Gastrocnemius medialis (tissue), 4 donors: ENCODE results near the gene CCDC17. TPM values are rescaled to one million over a fixed set of nuclear protein-coding genes. Genes with fewer than 3 reads are reported as not detected.

ENCODE experiments used
- ATAC-seq, 2 donors: fragments of 150-250 bp; one replicate each; pipeline ENCODE4 v1.9.1; 2016
- DNase-seq, 2 donors: peaks; one replicate each; pipeline ENCODE4 v3.0.0-alpha.2; 2019
- H3K27ac ChIP-seq, 4 donors: fragments of 200-600 bp; sonication (generic); 1 replicate in 1 of 4; 2 replicates in 3 of 4; pipeline ENCODE4 v1.5.1; 2016 to 2018; ENCODE audit warnings: mild to moderate bottlenecking in 2 of 4, moderate library complexity in 1 of 4
- H3K27me3 ChIP-seq, 3 donors: fragments of 200-600 bp; sonication (generic) in 2 of 3; 1 replicate in 1 of 3; 2 replicates in 2 of 3; pipeline versions ENCODE4 v1.5.1 to v1.6.0; 2016 to 2019; ENCODE audit warnings: mild to moderate bottlenecking in 1 of 3, moderate library complexity in 1 of 3
- H3K36me3 ChIP-seq, 2 donors: fragments of 200-600 bp; sonication (generic) in 1 of 2; one replicate each; pipeline ENCODE4 v1.5.1; 2017 to 2018
- H3K4me1 ChIP-seq, 2 donors: fragments of 200-600 bp; sonication (generic) in 1 of 2; one replicate each; pipeline ENCODE4 v1.5.1; 2016 to 2017; ENCODE audit warnings: mild to moderate bottlenecking in 2 of 2
- H3K4me3 ChIP-seq, 4 donors: fragments of 200-600 bp; sonication (generic) in 3 of 4; 1 replicate in 1 of 4; 2 replicates in 3 of 4; pipeline ENCODE4 v1.5.1; 2016 to 2019; ENCODE audit warnings: mild to moderate bottlenecking in 2 of 4
- H3K9me3 ChIP-seq, 3 donors: fragments of 200-600 bp; sonication (generic) in 2 of 3; 1 replicate in 1 of 3; 2 replicates in 2 of 3; pipeline ENCODE4 v1.5.1; 2016 to 2019
- POLR2A ChIP-seq, 2 donors: fragments of 450-650 bp; IDR thresholded peaks; one replicate each; pipeline ENCODE4 v1.6.1; 2017; ENCODE audit warnings: antibody characterized with exemption in 2 of 2, mild to moderate bottlenecking in 2 of 2, moderate library complexity in 2 of 2
- in situ Hi-C, 4 donors: fragments of 200-750 bp; cut with MboI; loops; one replicate each; pipeline versions ENCODE4 v1.15.0 to v1.8.0; 2017; ENCODE audit warnings: low sequenced_read_pairs in 4 of 4
- intact Hi-C: fragments of 100-400 bp; cut with DNase I; formaldehyde crosslinking; loops from one replicate; pipeline ENCODE4 v1.15.1; 2023; ENCODE audit warnings: low total_unique reads
- total RNA-seq, 4 donors: library from RNA; depleted of rRNA; stranded (reverse); fragments of >200 nt; gene quantifications; one replicate each; pipeline versions ENCODE4 v1.1.0 to v1.2.3, GENCODE V29; 2016
- TF ChIP-seq, protein P1 (sequence below), 5 experiments: fragments of 450-650 bp in 3 of 5; fragments of 200-600 bp in 2 of 5; sonication (generic) in 2 of 5; IDR thresholded peaks in 4 of 5; conservative IDR thresholded peaks in 1 of 5; 1 replicate in 4 of 5; 2 replicates in 1 of 5; pipeline ENCODE4 v1.5.1; 2016 to 2019; ENCODE audit warnings: antibody characterized with exemption in 5 of 5, mild to moderate bottlenecking in 3 of 5, moderate library complexity in 3 of 5

CCDC17 gene
- total RNA-seq, 4 donors from 2014 or later: 0.12 to 6.9 (median 0.60) TPM

DNA sequence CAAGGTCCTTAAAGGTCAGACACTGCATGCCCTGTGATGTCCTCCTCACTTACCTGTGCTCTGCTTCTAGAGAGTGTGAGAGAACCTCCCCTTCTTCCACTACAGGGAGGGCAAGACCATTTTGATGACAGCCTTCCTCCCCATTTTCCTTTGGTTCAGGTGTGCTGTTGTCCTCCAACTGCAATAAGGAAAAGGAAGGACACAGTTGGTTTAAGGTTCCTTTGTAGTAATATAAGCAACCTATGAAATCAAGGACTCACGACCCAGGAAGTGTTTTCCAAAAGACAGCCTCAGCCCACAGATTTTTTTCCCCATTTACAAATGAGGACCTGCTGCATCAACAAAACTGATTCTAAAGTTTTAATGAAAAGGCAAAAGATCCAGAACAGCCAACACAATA lies 6.6 kb upstream of the CCDC17 start:
- peak overlapping the region in 1 of 4 donors; percentile 21 for H3K27ac ChIP-seq
- H3K4me3 ChIP-seq: no peak overlapping the region
- TF ChIP-seq, protein P1, sequence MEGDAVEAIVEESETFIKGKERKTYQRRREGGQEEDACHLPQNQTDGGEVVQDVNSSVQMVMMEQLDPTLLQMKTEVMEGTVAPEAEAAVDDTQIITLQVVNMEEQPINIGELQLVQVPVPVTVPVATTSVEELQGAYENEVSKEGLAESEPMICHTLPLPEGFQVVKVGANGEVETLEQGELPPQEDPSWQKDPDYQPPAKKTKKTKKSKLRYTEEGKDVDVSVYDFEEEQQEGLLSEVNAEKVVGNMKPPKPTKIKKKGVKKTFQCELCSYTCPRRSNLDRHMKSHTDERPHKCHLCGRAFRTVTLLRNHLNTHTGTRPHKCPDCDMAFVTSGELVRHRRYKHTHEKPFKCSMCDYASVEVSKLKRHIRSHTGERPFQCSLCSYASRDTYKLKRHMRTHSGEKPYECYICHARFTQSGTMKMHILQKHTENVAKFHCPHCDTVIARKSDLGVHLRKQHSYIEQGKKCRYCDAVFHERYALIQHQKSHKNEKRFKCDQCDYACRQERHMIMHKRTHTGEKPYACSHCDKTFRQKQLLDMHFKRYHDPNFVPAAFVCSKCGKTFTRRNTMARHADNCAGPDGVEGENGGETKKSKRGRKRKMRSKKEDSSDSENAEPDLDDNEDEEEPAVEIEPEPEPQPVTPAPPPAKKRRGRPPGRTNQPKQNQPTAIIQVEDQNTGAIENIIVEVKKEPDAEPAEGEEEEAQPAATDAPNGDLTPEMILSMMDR (IDR thresholded peaks at IDR 0.05 in 4 of 5, conservative IDR thresholded peaks at IDR 0.05 in 1 of 5): no peak
- TF ChIP-seq POLR2A (IDR thresholded peaks at IDR 0.05): no peak
- no peaks in the 10 kb centered on the region for H3K4me1 ChIP-seq
- ATAC-seq (no peak), DNase-seq (no peak)
- H3K9me3 ChIP-seq: no peaks in the 10 kb centered on the region
- H3K36me3 ChIP-seq: peaks cover 8 to 97% of the 10 kb centered on the region in 2 donors
- no peaks in the 10 kb centered on the region for H3K27me3 ChIP-seq
- intact Hi-C loops (no loop called here), in situ Hi-C loops (no loop called here)

DNA sequence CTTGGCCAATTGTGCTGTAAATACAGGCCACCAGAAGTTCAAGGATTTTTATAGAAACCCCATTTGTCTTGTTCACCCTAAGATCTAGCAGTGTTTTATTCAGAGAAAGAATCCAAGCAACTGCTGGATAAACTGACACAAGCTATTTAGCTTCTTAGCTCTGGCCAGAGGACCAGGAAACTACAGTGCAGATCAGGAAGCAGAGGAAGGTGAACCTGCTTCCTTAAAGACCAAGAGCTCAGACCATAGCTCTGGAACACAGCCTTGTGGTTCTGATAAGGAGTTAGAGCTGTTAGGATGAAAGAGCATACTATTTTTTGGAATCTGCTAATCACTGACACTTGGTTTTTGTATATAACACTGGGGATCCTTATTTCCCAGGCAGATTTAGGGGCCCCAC lies 5.2 kb upstream of the CCDC17 start:
- H3K36me3 ChIP-seq: peaks cover 8 to 89% of the 10 kb centered on the region in 2 donors

DNA sequence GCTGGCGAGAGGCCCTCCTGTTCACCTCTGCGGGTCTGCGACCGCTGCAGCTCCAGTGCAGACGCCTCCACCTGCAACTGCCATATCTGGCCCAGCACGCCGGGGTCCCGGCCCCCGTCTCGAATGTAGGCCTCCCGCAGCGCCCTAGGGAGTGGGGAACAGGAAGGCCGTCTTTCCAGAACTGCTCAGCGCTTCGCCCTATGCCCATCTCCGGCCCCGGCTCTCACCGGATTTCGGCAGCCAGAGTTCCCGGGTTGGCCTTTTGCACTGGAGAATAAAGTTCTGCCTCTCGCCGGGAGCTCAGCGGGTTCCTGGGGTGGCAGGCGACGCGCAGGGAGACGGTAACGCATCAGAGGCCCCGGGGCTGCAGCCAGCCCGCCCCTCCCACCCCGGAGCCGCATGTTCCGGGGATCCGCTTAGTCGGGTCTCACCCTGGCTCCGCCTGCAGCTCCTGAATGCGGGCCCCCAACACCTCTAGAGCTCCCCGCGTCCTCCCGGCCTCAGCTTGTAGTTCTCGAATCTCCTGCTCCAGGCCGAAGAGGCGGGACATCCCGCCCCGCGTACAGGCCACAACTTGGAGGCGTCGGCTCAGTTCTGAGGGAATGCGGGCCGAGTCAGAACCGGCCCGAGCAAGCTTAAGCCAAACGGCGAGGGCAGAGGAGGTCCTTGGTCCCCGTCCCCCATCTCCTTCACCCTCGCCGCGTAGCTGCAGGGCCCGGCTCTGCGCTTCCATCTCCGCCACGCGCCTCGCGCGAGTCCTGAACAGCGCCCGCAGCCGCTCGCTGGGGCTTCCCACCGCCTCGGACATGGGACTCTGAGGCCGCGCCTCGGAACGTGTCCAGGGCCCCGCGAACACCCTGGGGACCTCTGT lies 1.1 kb downstream of the CCDC17 start:
- H3K9me3 ChIP-seq: no peaks in the 10 kb centered on the region
- H3K27ac ChIP-seq: peak overlapping the region; percentile 12 to 79 (median 70)
- peaks cover 0 to 23% of the 10 kb centered on the region in 2 donors for H3K4me1 ChIP-seq
- TF ChIP-seq, protein P1 (IDR thresholded peaks at IDR 0.05 in 4 of 5, conservative IDR thresholded peaks at IDR 0.05 in 1 of 5): no peak
- TF ChIP-seq POLR2A (IDR thresholded peaks at IDR 0.05): no peak
- in situ Hi-C loops: no loop called here
- H3K36me3 ChIP-seq: peaks cover 3 to 51% of the 10 kb centered on the region in 2 donors
- ATAC-seq: no peak
- no peaks in the 10 kb centered on the region for H3K27me3 ChIP-seq
- intact Hi-C loops: no loop called here
- peak overlapping the region; percentile 25 to 33 (median 28) for H3K4me3 ChIP-seq
- DNase-seq: no peak

More for the DNA sequence above, 5.2 kb upstream of the CCDC17 start:
- H3K27ac ChIP-seq: peak overlapping the region in 3 of 4 donors; percentile 21 to 38 (median 33)
- TF ChIP-seq, protein P1 (IDR thresholded peaks at IDR 0.05 in 4 of 5, conservative IDR thresholded peaks at IDR 0.05 in 1 of 5): no peak
- no peak for TF ChIP-seq POLR2A (IDR thresholded peaks at IDR 0.05)
- peaks cover 0 to 6% of the 10 kb centered on the region in 2 donors for H3K4me1 ChIP-seq
- ATAC-seq (no peak), DNase-seq (no peak)
- H3K27me3 ChIP-seq: no peaks in the 10 kb centered on the region
- intact Hi-C loops: no loop called here
- in situ Hi-C loops: no loop called here
- no peak overlapping the region for H3K4me3 ChIP-seq
- H3K9me3 ChIP-seq: no peaks in the 10 kb centered on the region

DNA sequence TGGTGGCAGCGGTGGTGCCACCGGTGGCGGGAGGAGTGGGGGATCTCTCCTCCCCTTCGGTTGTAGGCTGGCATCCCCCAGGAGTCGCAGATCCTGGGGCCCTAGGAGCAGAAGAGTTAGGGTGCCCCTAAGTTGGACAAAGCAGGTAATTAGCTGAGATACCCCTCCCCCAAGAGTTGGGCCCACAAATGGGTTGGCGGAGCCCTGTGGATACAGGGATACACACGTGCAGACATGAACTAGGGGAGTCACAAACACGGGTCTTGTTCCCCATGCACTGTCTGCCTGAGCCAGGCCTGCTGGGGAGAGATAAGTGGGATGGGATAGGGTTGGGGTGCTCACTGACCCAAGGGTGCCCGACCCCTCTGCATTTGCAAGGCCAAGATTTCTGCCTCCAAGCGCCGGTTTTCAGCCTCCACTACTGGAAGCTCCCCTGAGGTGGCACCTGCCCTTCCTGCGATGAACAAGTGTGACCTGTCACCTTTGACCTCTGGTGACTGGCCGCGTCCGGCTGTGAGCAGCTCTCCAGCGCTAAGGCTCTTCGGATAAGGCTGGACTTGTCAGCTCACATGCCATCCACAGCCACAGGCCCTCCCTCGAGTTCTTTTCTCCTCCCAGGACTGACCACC lies 1.8 kb downstream of the CCDC17 start:
- in situ Hi-C loops (no loop called here), intact Hi-C loops (no loop called here)
- H3K27ac ChIP-seq: peak overlapping the region; percentile 63 to 79 (median 70)
- no peaks in the 10 kb centered on the region for H3K9me3 ChIP-seq
- ATAC-seq (no peak), DNase-seq (no peak)
- TF ChIP-seq POLR2A (IDR thresholded peaks at IDR 0.05): no peak
- TF ChIP-seq, protein P1 (IDR thresholded peaks at IDR 0.05 in 4 of 5, conservative IDR thresholded peaks at IDR 0.05 in 1 of 5): no peak
- peaks cover 0 to 51% of the 10 kb centered on the region in 2 donors for H3K36me3 ChIP-seq
- H3K4me3 ChIP-seq: peak overlapping the region in 2 of 4 donors; percentile 32 to 33
- peaks cover 0 to 23% of the 10 kb centered on the region in 2 donors for H3K4me1 ChIP-seq
- no peaks in the 10 kb centered on the region for H3K27me3 ChIP-seq
